SU-DHL-6 (cell line): ENCODE measurements around the gene DTYMK.
"Not testable (repeated sequence)": the region's sequence is repeated elsewhere in the genome, so short reads cannot be mapped to it uniquely, and the experiment has no call there.

Experiments used
- H2AFZ ChIP-seq: fragments of 200-600 bp; sonication (generic); 2 replicates; pipeline ENCODE4 v1.6.1; 2014; ENCODE audit warnings: low read depth, mild to moderate bottlenecking, moderate library complexity, mixed read lengths, antibody characterized with exemption, low read length; ENCODE audit not compliant: severe bottlenecking
- H3F3A ChIP-seq: fragments of 200-600 bp; shearing (Covaris generic); 2 replicates; pipeline ENCODE4 v1.6.0; 2016; ENCODE audit warnings: antibody characterized with exemption, mild to moderate bottlenecking; ENCODE audit not compliant: insufficient read depth
- H3K27ac ChIP-seq: fragments of 200-600 bp; sonication (generic); 2 replicates; pipeline ENCODE4 v1.5.1; 2016; ENCODE audit warnings: low read depth, mild to moderate bottlenecking, low read length, moderate library complexity, mixed read lengths
- H3K27me3 ChIP-seq: fragments of 200-600 bp; sonication (generic), shearing (Covaris generic); 2 replicates; pipeline ENCODE4 v1.6.0; 2014; ENCODE audit warnings: mild to moderate bottlenecking, low read length
- H3K36me3 ChIP-seq: fragments of 200-600 bp; sonication (generic); 2 replicates; pipeline ENCODE4 v1.6.1; 2014; ENCODE audit warnings: mild to moderate bottlenecking, low read length, mixed read lengths
- H3K4me2 ChIP-seq: fragments of 300-600, 200-600 bp; shearing (Covaris generic), sonication (generic); 2 replicates; pipeline ENCODE4 v1.6.0; 2014; ENCODE audit warnings: low read length, low read depth, mild to moderate bottlenecking; ENCODE audit not compliant: poor library complexity, severe bottlenecking
- H3K4me3 ChIP-seq: fragments of 200-600 bp; sonication (generic); 2 replicates; pipeline ENCODE4 v1.5.1; 2014; ENCODE audit warnings: antibody characterized with exemption, low read length, mild to moderate bottlenecking, mixed read lengths; ENCODE audit not compliant: insufficient read depth, poor library complexity, severe bottlenecking
- H3K79me2 ChIP-seq: fragments of 200-600 bp; sonication (generic); 2 replicates; pipeline ENCODE4 v1.6.1; 2014; ENCODE audit warnings: mild to moderate bottlenecking, low read length, moderate library complexity; ENCODE audit not compliant: insufficient read depth
- H3K9ac ChIP-seq: fragments of 200-600 bp; sonication (generic); 2 replicates; pipeline ENCODE4 v1.7.0; 2014; ENCODE audit warnings: mild to moderate bottlenecking, low read length
- H3K9me2 ChIP-seq: fragments of 200-600 bp; sonication (generic); replicated peaks from 2 replicates; pipeline ENCODE4 v1.6.1; 2014; ENCODE audit warnings: low read length; ENCODE audit not compliant: insufficient read depth
- H3K9me3 ChIP-seq: fragments of 200-600 bp; sonication (generic); 2 replicates; pipeline ENCODE4 v1.6.1; 2014; ENCODE audit warnings: low read length, mixed read lengths; ENCODE audit not compliant: insufficient read depth
- H4K20me1 ChIP-seq: fragments of 200-600 bp; sonication (generic); 2 replicates; pipeline ENCODE4 v1.6.1; 2014; ENCODE audit warnings: low read depth, mild to moderate bottlenecking, antibody characterized with exemption, low read length, moderate library complexity, mixed read lengths
- CTCF ChIP-seq: fragments of 200-600 bp; sonication (generic); IDR thresholded peaks from one replicate; pipeline ENCODE4 v1.5.1; 2017; ENCODE audit warnings: antibody characterized with exemption, mild to moderate bottlenecking, low read length, moderate library complexity; ENCODE audit not compliant: insufficient read depth, poor library complexity, severe bottlenecking
- EZH2phosphoT487 ChIP-seq: fragments of 200-600 bp; sonication (generic), shearing (Covaris generic); conservative IDR thresholded peaks from 2 replicates; pipeline ENCODE4 v1.6.1; 2018; ENCODE audit warnings: mild to moderate bottlenecking, antibody characterized with exemption, low read length, moderate library complexity, mixed read lengths

DTYMK gene

GRCh38 chr2:241734208-241734466 lies 47.5 kb upstream of the DTYMK start:
- Histone ChIP-seq H3K4me2 (peak overlapping the region; percentile 68), H3K4me3 (peak overlapping the region; percentile 66), H2AFZ (peak overlapping the region; percentile 95), H4K20me1 (no peaks in the 10 kb centered on the region), H3K27me3 (no peaks in the 10 kb centered on the region), H3F3A (no peaks in the 10 kb centered on the region), H3K9me2 (no peaks in the 10 kb centered on the region), H3K79me2 (peaks cover 6% of the 10 kb centered on the region; the same call in 1 of the 2 replicates), H3K27ac (no peak overlapping the region), H3K36me3 (no peaks in the 10 kb centered on the region), H3K9me3 (no peaks in the 10 kb centered on the region), H3K9ac (peak overlapping the region; percentile 86)
- TF ChIP-seq EZH2phosphoT487 (no peak), CTCF (no peak)

- no peaks in the 10 kb centered on the region for H3K27me3 ChIP-seq
- no peaks in the 10 kb centered on the region for H4K20me1 ChIP-seq
- no peak overlapping the region for H3K27ac ChIP-seq
- H3F3A ChIP-seq, result no peaks in the 10 kb centered on the region
- peak overlapping the region; percentile 86 for H3K9ac ChIP-seq
- no peaks in the 10 kb centered on the region for H3K36me3 ChIP-seq
- peak overlapping the region; percentile 66 for H3K4me3 ChIP-seq
- TF ChIP-seq CTCF (no peak), EZH2phosphoT487 (no peak)
- H2AFZ ChIP-seq, result peak overlapping the region; percentile 95
- H3K4me2 ChIP-seq, result peak overlapping the region; percentile 68
- H3K9me3 ChIP-seq, result no peaks in the 10 kb centered on the region
- peaks cover 6% of the 10 kb centered on the region; the same call in 1 of the 2 replicates for H3K79me2 ChIP-seq
- H3K9me2 ChIP-seq, result no peaks in the 10 kb centered on the region
These were observed 47.0 kb upstream of the DTYMK start for GRCh38 chr2:241733391-241734207.

GRCh38 chr2:241732513-241733186 lies 46.0 kb upstream of the DTYMK start:
- H3K9me2 ChIP-seq, result not testable (repeated sequence)

GRCh38 chr2:241730671-241731293 lies 44.2 kb upstream of the DTYMK start:
- H3F3A ChIP-seq, result no peaks in the 10 kb centered on the region
- no peaks in the 10 kb centered on the region for H3K79me2 ChIP-seq
- no peak for TF ChIP-seq EZH2phosphoT487
- no peak for TF ChIP-seq CTCF
- no peaks in the 10 kb centered on the region for H3K36me3 ChIP-seq
- no peak overlapping the region for H3K4me2 ChIP-seq
- H2AFZ ChIP-seq, result no peak overlapping the region
- no peak overlapping the region for H3K9ac ChIP-seq
- H3K9me3 ChIP-seq, result no peaks in the 10 kb centered on the region
- no peaks in the 10 kb centered on the region for H4K20me1 ChIP-seq
- no peak overlapping the region for H3K27ac ChIP-seq
- H3K9me2 ChIP-seq, result no peaks in the 10 kb centered on the region
- no peaks in the 10 kb centered on the region for H3K27me3 ChIP-seq
- H3K4me3 ChIP-seq, result no peak overlapping the region

More at GRCh38 chr2:241732513-241733186, 46.0 kb upstream of the DTYMK start:
- H3K27ac ChIP-seq, H4K20me1 ChIP-seq, H3K4me3 ChIP-seq, H3F3A ChIP-seq, H3K27me3 ChIP-seq, H3K79me2 ChIP-seq, H3K9me3 ChIP-seq, H3K36me3 ChIP-seq, H2AFZ ChIP-seq, H3K9ac ChIP-seq: not testable (repeated sequence)
- peak overlapping the region; percentile 18 for H3K4me2 ChIP-seq
